ENCODE measurements around the gene CYP27B1. TPM values are rescaled to one million over a fixed set of nuclear protein-coding genes. Genes with fewer than 3 reads are reported as not detected.
A peak's percentile ranks its signal among the peaks of the same experiment; 100 is the strongest.

The CYP27B1 gene
- total and polyA plus RNA-seq, 4 donors = 0.05 to 1.6 (median 0.17) TPM

GRCh38 chr12:57759360-57759980 lies 7.4 kb downstream of the CYP27B1 start:
- H3K27me3 ChIP-seq (ENCODE audit: control insufficient read depth in 4 of 4, insufficient read depth in 4 of 4, low read length in 3 of 4) = peaks cover 0 to 6% (median 2%) of the 10 kb centered on the region in 4 donors
- peaks cover 0 to 7% (median 0%) of the 10 kb centered on the region in 4 donors for H3K36me3 ChIP-seq (ENCODE audit: control insufficient read depth in 4 of 4, insufficient read depth in 3 of 4, low read depth in 1 of 4, low read length in 3 of 4)
- no peak overlapping the region for H3K4me3 ChIP-seq (ENCODE audit: low read depth in 1 of 3, low read length in 3 of 3)
- no peaks in the 10 kb centered on the region for H3K9me3 ChIP-seq (ENCODE audit: control insufficient read depth in 4 of 4, low read length in 3 of 4)
- WGBS = 40% methylated on average over 3 of the region's 3 CpGs
- no peak overlapping the region for H3K9ac ChIP-seq (ENCODE audit: low read depth in 1 of 2, low read length in 2 of 2)
- no peak for DNase-seq (ENCODE audit: low spot score)
- peaks cover 0 to 17% (median 9%) of the 10 kb centered on the region in 4 donors for H3K4me1 ChIP-seq (ENCODE audit: control insufficient read depth in 4 of 4, insufficient read depth in 4 of 4, low read length in 3 of 4)
- TF ChIP-seq RAD21 (IDR thresholded peaks at IDR 0.05) (peak in 1 of 2 donors; percentile 63), RXRA (IDR thresholded peaks at IDR 0.05) (no peak), JUND (IDR thresholded peaks at IDR 0.05) (no peak), HNF4G (IDR thresholded peaks at IDR 0.05) (no peak), CTCF (IDR thresholded peaks at IDR 0.05; ENCODE audit: low read depth, low read length, missing input control) (peak; percentile 34), GABPA (IDR thresholded peaks at IDR 0.05 in 1 of 2, conservative IDR thresholded peaks at IDR 0.05 in 1 of 2) (no peak), EGR1 (IDR thresholded peaks at IDR 0.05; ENCODE audit: low read depth in 2 of 2) (no peak)
- TF ChIP-seq, protein P1, sequence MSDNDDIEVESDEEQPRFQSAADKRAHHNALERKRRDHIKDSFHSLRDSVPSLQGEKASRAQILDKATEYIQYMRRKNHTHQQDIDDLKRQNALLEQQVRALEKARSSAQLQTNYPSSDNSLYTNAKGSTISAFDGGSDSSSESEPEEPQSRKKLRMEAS (IDR thresholded peaks at IDR 0.05) = no peak
- TF ChIP-seq, protein P2, sequence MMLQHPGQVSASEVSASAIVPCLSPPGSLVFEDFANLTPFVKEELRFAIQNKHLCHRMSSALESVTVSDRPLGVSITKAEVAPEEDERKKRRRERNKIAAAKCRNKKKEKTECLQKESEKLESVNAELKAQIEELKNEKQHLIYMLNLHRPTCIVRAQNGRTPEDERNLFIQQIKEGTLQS (IDR thresholded peaks at IDR 0.05) = no peak
- no peak overlapping the region for H3K27ac ChIP-seq (ENCODE audit: low read depth in 1 of 2, low read length in 2 of 2)

DNA sequence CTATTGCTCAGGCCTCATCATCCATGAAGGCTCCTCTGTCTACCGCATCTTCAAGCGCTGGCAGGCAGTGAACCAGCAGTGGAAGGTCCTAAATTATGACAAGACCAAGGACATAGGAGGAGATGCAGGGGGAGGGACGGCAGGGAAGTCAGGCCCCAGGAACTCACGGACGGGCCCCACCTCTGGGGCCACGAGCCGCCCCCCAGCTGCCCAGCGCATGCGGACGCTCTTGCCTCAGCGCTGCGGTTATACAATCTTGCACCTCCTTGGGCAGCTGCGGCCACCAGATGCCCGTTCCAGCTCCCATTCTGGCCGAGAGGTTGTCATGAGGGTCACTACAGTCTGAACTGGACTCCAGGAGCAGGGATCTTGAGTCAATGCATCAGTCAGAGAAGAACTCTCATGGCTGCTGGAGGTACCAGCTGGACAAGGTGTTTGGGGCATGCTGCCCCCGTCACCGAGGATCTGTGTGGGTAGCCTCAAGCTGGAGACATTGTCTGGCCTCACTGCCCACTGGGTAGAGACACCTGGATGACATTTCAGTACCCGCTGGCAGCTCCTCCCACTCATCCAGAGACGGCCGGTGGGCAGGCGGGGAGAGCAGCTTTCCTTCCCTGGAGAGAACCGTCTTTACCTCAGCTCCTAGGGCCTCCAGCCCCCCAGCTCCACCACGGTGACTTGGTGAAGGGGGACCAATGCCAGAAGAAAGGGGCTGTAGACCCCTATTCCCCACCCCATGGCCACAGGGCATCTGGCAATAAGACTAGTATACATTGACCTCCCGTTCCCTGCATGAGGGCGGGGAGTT lies 8.1 kb downstream of the CYP27B1 start:
- H3K9ac ChIP-seq (ENCODE audit: low read depth in 1 of 2, low read length in 2 of 2) = no peak overlapping the region
- 95% methylated on average over 25 of the region's 25 CpGs for WGBS
- DNase-seq (ENCODE audit: low spot score) = no peak
- H3K4me1 ChIP-seq (ENCODE audit: control insufficient read depth in 4 of 4, insufficient read depth in 4 of 4, low read length in 3 of 4) = peaks cover 0 to 18% (median 10%) of the 10 kb centered on the region in 4 donors
- H3K27ac ChIP-seq (ENCODE audit: low read depth in 1 of 2, low read length in 2 of 2) = no peak overlapping the region
- H3K9me3 ChIP-seq (ENCODE audit: control insufficient read depth in 4 of 4, low read length in 3 of 4) = no peaks in the 10 kb centered on the region
- H3K27me3 ChIP-seq (ENCODE audit: control insufficient read depth in 4 of 4, insufficient read depth in 4 of 4, low read length in 3 of 4) = peaks cover 0 to 2% (median 0%) of the 10 kb centered on the region in 4 donors
- H3K36me3 ChIP-seq (ENCODE audit: control insufficient read depth in 4 of 4, insufficient read depth in 3 of 4, low read depth in 1 of 4, low read length in 3 of 4) = peaks cover 0 to 7% (median 0%) of the 10 kb centered on the region in 4 donors
- no peak overlapping the region for H3K4me3 ChIP-seq (ENCODE audit: low read depth in 1 of 3, low read length in 3 of 3)
- TF ChIP-seq REST (IDR thresholded peaks at IDR 0.05) = no peak
- TF ChIP-seq EGR1 (IDR thresholded peaks at IDR 0.05; ENCODE audit: low read depth in 2 of 2) = no peak
- no peak for TF ChIP-seq JUND (IDR thresholded peaks at IDR 0.05)

All from liver (tissue), 9 donors.